HEK293 (cell line): Measurements from ENCODE around the gene LEF1.

Experiments
- CTCF ChIA-PET: fragments of 350-600 bp; formaldehyde crosslinking; extraction: SDS; loops from one replicate; lab custom pipeline; 2021; ENCODE audit warnings: antibody characterized with exemption; lab: Yijun Ruan, JAX
- POLR2A ChIA-PET: fragments of 300-600 bp; formaldehyde crosslinking; extraction: SDS; loops from one replicate; lab custom pipeline; 2020; ENCODE audit warnings: antibody characterized with exemption, inconsistent platforms; lab: Yijun Ruan, JAX
- H3K27ac ChIP-seq: fragments of 200-500 bp; sonication (Bioruptor generic); 2 replicates; pipeline ENCODE4 v1.5.1; 2014; ENCODE audit warnings: low read depth, low read length, control low read depth, inconsistent platforms; ENCODE audit errors: extremely low read depth
- H3K36me3 ChIP-seq, 2 experiments: fragments of 200-500 bp in 1 of 2; sonication (Bioruptor generic) in 1 of 2; 1 replicate in 1 of 2; 2 replicates in 1 of 2; pipeline ENCODE4 v1.5.1; 2014 to 2017; ENCODE audit warnings: inconsistent platforms in 2 of 2, low read length in 2 of 2; ENCODE audit not compliant: control insufficient read depth in 2 of 2, insufficient read depth in 1 of 2
- H3K4me1 ChIP-seq: fragments of 200-500 bp; sonication (Bioruptor generic); 2 replicates; pipeline ENCODE4 v1.5.1; 2014; ENCODE audit warnings: mild to moderate bottlenecking, low read length, inconsistent platforms; ENCODE audit not compliant: control insufficient read depth, insufficient read depth
- H3K4me3 ChIP-seq: 2 replicates; pipeline ENCODE4 v1.5.1; 2011; ENCODE audit warnings: low read depth, mild to moderate bottlenecking, control low read depth, low read length, moderate library complexity
- H3K9me3 ChIP-seq: fragments of 200-500 bp; sonication (Bioruptor generic); 2 replicates; pipeline ENCODE4 v1.5.1; 2014; ENCODE audit warnings: low read depth, low read length, inconsistent platforms; ENCODE audit not compliant: control insufficient read depth, insufficient read depth
- EGR2 ChIP-seq: fragments of 450-650 bp; formaldehyde crosslinking; IDR thresholded peaks from 2 replicates; pipeline ENCODE4 v1.5.1; 2016; ENCODE audit warnings: low read depth, missing biosample characterization, missing genetic modification characterization
- HIC1 ChIP-seq: fragments of 450-650 bp; formaldehyde crosslinking; IDR thresholded peaks from 2 replicates; pipeline ENCODE4 v1.5.1; 2016; ENCODE audit warnings: missing biosample characterization, missing genetic modification characterization
- HOXC10 ChIP-seq: sonication (generic); formaldehyde crosslinking; IDR thresholded peaks from 2 replicates; pipeline ENCODE4 v1.8.1; 2023; ENCODE audit warnings: mild to moderate bottlenecking, missing genetic modification reagents
- PRDM10 ChIP-seq: fragments of 450-650 bp; formaldehyde crosslinking; IDR thresholded peaks from 2 replicates; pipeline ENCODE4 v1.5.1; 2016; ENCODE audit warnings: missing biosample characterization, missing genetic modification characterization
- SETDB1 ChIP-seq: IDR thresholded peaks from one replicate; pipeline ENCODE4 v1.6.1; 2017; ENCODE audit warnings: mild to moderate bottlenecking, low read length, moderate library complexity, mixed read lengths; ENCODE audit not compliant: insufficient read length
- ZBTB1 ChIP-seq: fragments of 450-650 bp; formaldehyde crosslinking; IDR thresholded peaks from 2 replicates; pipeline ENCODE4 v1.5.1; 2016; ENCODE audit warnings: missing biosample characterization, missing genetic modification characterization
- ZBTB7A ChIP-seq: fragments of 450-650 bp; formaldehyde crosslinking; IDR thresholded peaks from 2 replicates; pipeline ENCODE4 v1.5.1; 2016; ENCODE audit warnings: low read depth, missing biosample characterization, missing genetic modification characterization
- ZNF202 ChIP-seq: fragments of 450-650 bp; formaldehyde crosslinking; IDR thresholded peaks from 2 replicates; pipeline ENCODE4 v1.5.1; 2016; ENCODE audit warnings: missing biosample characterization, missing genetic modification characterization, borderline replicate concordance
- ZNF221 ChIP-seq: fragments of 450-650 bp; formaldehyde crosslinking; IDR thresholded peaks from 2 replicates; pipeline ENCODE4 v1.5.1; 2017; ENCODE audit warnings: missing biosample characterization, missing genetic modification characterization, borderline replicate concordance
- ZNF280D ChIP-seq: fragments of 450-650 bp; formaldehyde crosslinking; IDR thresholded peaks from 2 replicates; pipeline ENCODE4 v1.5.1; 2016; ENCODE audit warnings: missing biosample characterization, missing genetic modification characterization
- ZNF311 ChIP-seq: fragments of 450-650 bp; formaldehyde crosslinking; IDR thresholded peaks from 2 replicates; pipeline ENCODE4 v1.5.1; 2017; ENCODE audit warnings: missing biosample characterization, missing genetic modification characterization, borderline replicate concordance
- ZNF394 ChIP-seq: fragments of 450-650 bp; formaldehyde crosslinking; IDR thresholded peaks from 2 replicates; pipeline ENCODE4 v1.5.1; 2016; ENCODE audit warnings: missing biosample characterization, missing genetic modification characterization, mild to moderate bottlenecking, moderate library complexity, borderline replicate concordance
- ZNF48 ChIP-seq: fragments of 450-650 bp; formaldehyde crosslinking; IDR thresholded peaks from 2 replicates; pipeline ENCODE4 v1.5.1; 2016; ENCODE audit warnings: missing biosample characterization, missing genetic modification characterization
- ZNF521 ChIP-seq: fragments of 450-650 bp; formaldehyde crosslinking; IDR thresholded peaks from 2 replicates; pipeline ENCODE4 v1.5.1; 2017; ENCODE audit warnings: missing biosample characterization, mild to moderate bottlenecking, missing genetic modification characterization
- ZNF530 ChIP-seq: fragments of 450-650 bp; formaldehyde crosslinking; IDR thresholded peaks from 2 replicates; pipeline ENCODE4 v1.5.1; 2016; ENCODE audit warnings: low read depth, missing biosample characterization, missing genetic modification characterization
- ZNF596 ChIP-seq: fragments of 450-650 bp; IDR thresholded peaks from 2 replicates; pipeline ENCODE4 v1.5.0; 2018; ENCODE audit warnings: missing biosample characterization, mild to moderate bottlenecking, missing genetic modification characterization, moderate library complexity
- ZNF837 ChIP-seq: fragments of 450-650 bp; formaldehyde crosslinking; IDR thresholded peaks from 2 replicates; pipeline ENCODE4 v1.5.1; 2016; ENCODE audit warnings: missing biosample characterization, missing genetic modification characterization
- ZSCAN18 ChIP-seq: fragments of 450-650 bp; formaldehyde crosslinking; IDR thresholded peaks from 2 replicates; pipeline ENCODE4 v1.5.1; 2016; ENCODE audit warnings: missing biosample characterization, missing genetic modification characterization
- ZSCAN30 ChIP-seq: fragments of 450-650 bp; IDR thresholded peaks from 2 replicates; pipeline ENCODE4 v1.5.1; 2018; ENCODE audit warnings: missing biosample characterization, mild to moderate bottlenecking, missing genetic modification characterization, moderate library complexity

The LEF1 gene

GRCh38 chr4:108029016-108029720, 139.6 kb downstream of the LEF1 start:
- ChIA-PET CTCF (interaction anchor here (2.9 kb wide), 1 partner anchor 464 kb away, joined by 12 read pairs; no protein-coding TSS in a partner anchor), POLR2A (no interaction called here)
- peaks cover 8 to 85% of the 10 kb centered on the region in 2 experiments for H3K36me3 ChIP-seq
- no peak overlapping the region for H3K4me3 ChIP-seq
- no peaks in the 10 kb centered on the region for H3K9me3 ChIP-seq
- H3K4me1 ChIP-seq = no peaks in the 10 kb centered on the region
- no peak overlapping the region for H3K27ac ChIP-seq
- TF ChIP-seq ZNF521 (tag by site-specific recombination) = no peak
- TF ChIP-seq EGR2 (tag by site-specific recombination) = peak; percentile 42; the same call in 1 of the 2 replicates

- Histone ChIP-seq H3K9me3 (no peaks in the 10 kb centered on the region), H3K4me1 (no peaks in the 10 kb centered on the region), H3K27ac (no peak overlapping the region), H3K36me3 (peaks cover 13 to 87% of the 10 kb centered on the region in 2 experiments), H3K4me3 (no peak overlapping the region)
- TF ChIP-seq ZNF221 (tag by site-specific recombination) (no peak), ZBTB1 (tag by site-specific recombination) (no peak), ZSCAN18 (tag by site-specific recombination) (no peak), ZNF202 (tag by site-specific recombination) (no peak), ZSCAN30 (no peak), ZNF48 (tag by site-specific recombination) (no peak), SETDB1 (no peak), ZNF837 (tag by site-specific recombination) (no peak), PRDM10 (tag by site-specific recombination) (no peak)
- ChIA-PET CTCF (interaction anchor here (1.0 to 1.7 kb wide), 2 partner anchors 547 to 1381 kb away, joined by 4 to 5 read pairs; no protein-coding TSS in a partner anchor), POLR2A (no interaction called here)
Measured at GRCh38 chr4:108024878-108025165, 143.9 kb downstream of the LEF1 start.

DNA sequence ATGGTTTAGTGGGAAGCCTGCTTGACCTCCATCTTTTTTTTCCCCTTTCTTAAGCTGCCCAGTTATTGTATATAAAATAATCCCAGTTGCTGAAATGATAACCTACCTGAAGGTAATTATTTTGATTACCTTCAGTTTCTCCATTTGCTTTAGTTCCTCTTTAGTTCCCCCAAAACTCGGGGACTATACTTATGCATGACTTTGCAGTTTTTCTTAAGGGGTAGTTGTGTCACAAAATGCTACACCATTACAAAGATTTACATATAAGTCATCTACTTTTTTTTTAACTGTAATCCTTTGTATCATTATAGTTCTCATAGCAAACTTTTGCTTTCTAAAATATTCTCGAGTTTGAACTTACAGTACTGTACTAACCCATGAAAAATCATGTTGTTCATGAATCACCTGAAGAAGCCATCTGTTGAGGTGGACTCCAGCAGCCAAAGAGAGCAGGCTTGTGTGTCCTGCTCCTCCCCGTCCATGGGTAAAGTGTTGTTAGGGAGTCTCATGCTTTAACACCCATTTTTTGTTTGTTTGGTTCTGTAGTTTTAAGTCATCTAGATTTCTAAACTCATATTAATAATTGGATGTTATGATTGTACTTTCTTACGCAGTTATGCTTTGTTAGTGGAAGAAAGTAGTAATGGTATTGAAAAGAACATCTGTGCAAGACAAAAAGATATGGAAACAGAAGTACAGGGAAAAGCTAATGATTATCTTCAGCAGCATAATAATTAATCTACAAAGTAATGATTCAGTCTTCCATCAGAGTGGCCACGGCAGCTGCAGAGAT, 144.5 kb downstream of the LEF1 start:
- H3K9me3 ChIP-seq = no peaks in the 10 kb centered on the region
- H3K4me1 ChIP-seq = no peaks in the 10 kb centered on the region
- CTCF ChIA-PET = interaction anchor here (1.0 to 1.7 kb wide), 2 partner anchors 548 to 1381 kb away, joined by 4 to 5 read pairs; no protein-coding TSS in a partner anchor
- peaks cover 13 to 87% of the 10 kb centered on the region in 2 experiments for H3K36me3 ChIP-seq
- POLR2A ChIA-PET = no interaction called here
- no peak overlapping the region for H3K4me3 ChIP-seq
- no peak overlapping the region for H3K27ac ChIP-seq
- TF ChIP-seq HOXC10 = no peak
- TF ChIP-seq ZNF394 (tag by site-specific recombination) = no peak
- TF ChIP-seq ZNF596 (tag by site-specific recombination) = no peak
- no peak for TF ChIP-seq ZNF311
- TF ChIP-seq HIC1 (tag by site-specific recombination) = no peak
- no peak for TF ChIP-seq ZBTB7A
- no peak for TF ChIP-seq ZNF530 (tag by site-specific recombination)
- TF ChIP-seq ZNF280D = no peak
